Measurements from ENCODE around the gene PRXL2B. TPM values are rescaled to one million over a fixed set of nuclear protein-coding genes. Genes with fewer than 3 reads are reported as not detected.

PRXL2B gene
- total and polyA plus RNA-seq, 4 donors, result 4.6 to 10.2 (median 8.1) TPM

GRCh38 chr1:2571348-2571747 lies 15.2 kb upstream of the PRXL2B start:
- H3K4me3 ChIP-seq (ENCODE audit: low read depth in 1 of 3, low read length in 3 of 3), result no peak overlapping the region
- peaks cover 3 to 16% (median 6%) of the 10 kb centered on the region in 4 donors for H3K4me1 ChIP-seq (ENCODE audit: control insufficient read depth in 4 of 4, insufficient read depth in 4 of 4, low read length in 3 of 4)
- no peaks in the 10 kb centered on the region for H3K36me3 ChIP-seq (ENCODE audit: control insufficient read depth in 4 of 4, insufficient read depth in 3 of 4, low read depth in 1 of 4, low read length in 3 of 4)
- peaks cover 0 to 5% (median 1%) of the 10 kb centered on the region in 4 donors for H3K9me3 ChIP-seq (ENCODE audit: control insufficient read depth in 4 of 4, low read length in 3 of 4)
- WGBS, result 64% methylated on average over 9 of the region's 9 CpGs
- H3K9ac ChIP-seq (ENCODE audit: low read depth in 1 of 2, low read length in 2 of 2), result no peak overlapping the region
- TF ChIP-seq ATF3 (IDR thresholded peaks at IDR 0.05) (no peak), HNF4A (conservative IDR thresholded peaks at IDR 0.05) (peak in 1 of 2 donors; percentile 47), RXRA (IDR thresholded peaks at IDR 0.05) (peak in 1 of 2 donors; percentile 49)
- DNase-seq (ENCODE audit: low spot score), result no peak
- no peak overlapping the region for H3K27ac ChIP-seq (ENCODE audit: low read depth in 1 of 2, low read length in 2 of 2)
- H3K27me3 ChIP-seq (ENCODE audit: control insufficient read depth in 4 of 4, insufficient read depth in 4 of 4, low read length in 3 of 4), result no peaks in the 10 kb centered on the region

GRCh38 chr1:2573250-2573920 lies 13.2 kb upstream of the PRXL2B start:
- H3K27me3 ChIP-seq (ENCODE audit: control insufficient read depth in 4 of 4, insufficient read depth in 4 of 4, low read length in 3 of 4), result no peaks in the 10 kb centered on the region
- WGBS, result 91% methylated on average over 8 of the region's 8 CpGs
- H3K9me3 ChIP-seq (ENCODE audit: control insufficient read depth in 4 of 4, low read length in 3 of 4), result peaks cover 0 to 5% (median 1%) of the 10 kb centered on the region in 4 donors
- peaks cover 3 to 26% (median 16%) of the 10 kb centered on the region in 4 donors for H3K4me1 ChIP-seq (ENCODE audit: control insufficient read depth in 4 of 4, insufficient read depth in 4 of 4, low read length in 3 of 4)
- H3K9ac ChIP-seq (ENCODE audit: low read depth in 1 of 2, low read length in 2 of 2), result no peak overlapping the region
- no peaks in the 10 kb centered on the region for H3K36me3 ChIP-seq (ENCODE audit: control insufficient read depth in 4 of 4, insufficient read depth in 3 of 4, low read depth in 1 of 4, low read length in 3 of 4)
- H3K27ac ChIP-seq (ENCODE audit: low read depth in 1 of 2, low read length in 2 of 2), result no peak overlapping the region
- no peak overlapping the region for H3K4me3 ChIP-seq (ENCODE audit: low read depth in 1 of 3, low read length in 3 of 3)
- no peak for TF ChIP-seq ZBTB33 (IDR thresholded peaks at IDR 0.05)
- no peak for DNase-seq (ENCODE audit: low spot score)

GRCh38 chr1:2574350-2574749 lies 12.2 kb upstream of the PRXL2B start:
- WGBS, result 88% methylated on average over 9 of the region's 9 CpGs
- no peak overlapping the region for H3K4me3 ChIP-seq (ENCODE audit: low read depth in 1 of 3, low read length in 3 of 3)

More at GRCh38 chr1:2574350-2574749, 12.2 kb upstream of the PRXL2B start:
- Histone ChIP-seq H3K9me3 (ENCODE audit: control insufficient read depth in 4 of 4, low read length in 3 of 4) (peaks cover 0 to 5% (median 1%) of the 10 kb centered on the region in 4 donors), H3K9ac (ENCODE audit: low read depth in 1 of 2, low read length in 2 of 2) (no peak overlapping the region), H3K4me1 (ENCODE audit: control insufficient read depth in 4 of 4, insufficient read depth in 4 of 4, low read length in 3 of 4) (peaks cover 3 to 31% (median 19%) of the 10 kb centered on the region in 4 donors), H3K27ac (ENCODE audit: low read depth in 1 of 2, low read length in 2 of 2) (no peak overlapping the region), H3K36me3 (ENCODE audit: control insufficient read depth in 4 of 4, insufficient read depth in 3 of 4, low read depth in 1 of 4, low read length in 3 of 4) (no peaks in the 10 kb centered on the region), H3K27me3 (ENCODE audit: control insufficient read depth in 4 of 4, insufficient read depth in 4 of 4, low read length in 3 of 4) (no peaks in the 10 kb centered on the region)
- TF ChIP-seq MAX (IDR thresholded peaks at IDR 0.05) (no peak), HNF4A (conservative IDR thresholded peaks at IDR 0.05) (no peak), RAD21 (IDR thresholded peaks at IDR 0.05) (no peak), FOXA1 (IDR thresholded peaks at IDR 0.05) (no peak), ATF3 (IDR thresholded peaks at IDR 0.05) (no peak), GABPA (IDR thresholded peaks at IDR 0.05 in 1 of 2, conservative IDR thresholded peaks at IDR 0.05 in 1 of 2) (no peak), JUND (IDR thresholded peaks at IDR 0.05) (no peak), CTCF (IDR thresholded peaks at IDR 0.05; ENCODE audit: low read depth, low read length, missing input control) (no peak), ZBTB33 (IDR thresholded peaks at IDR 0.05) (no peak)
- DNase-seq (ENCODE audit: low spot score), result no peak
